Measurements from ENCODE around the gene LAMTOR2.

- TF ChIP-seq, protein P1, sequence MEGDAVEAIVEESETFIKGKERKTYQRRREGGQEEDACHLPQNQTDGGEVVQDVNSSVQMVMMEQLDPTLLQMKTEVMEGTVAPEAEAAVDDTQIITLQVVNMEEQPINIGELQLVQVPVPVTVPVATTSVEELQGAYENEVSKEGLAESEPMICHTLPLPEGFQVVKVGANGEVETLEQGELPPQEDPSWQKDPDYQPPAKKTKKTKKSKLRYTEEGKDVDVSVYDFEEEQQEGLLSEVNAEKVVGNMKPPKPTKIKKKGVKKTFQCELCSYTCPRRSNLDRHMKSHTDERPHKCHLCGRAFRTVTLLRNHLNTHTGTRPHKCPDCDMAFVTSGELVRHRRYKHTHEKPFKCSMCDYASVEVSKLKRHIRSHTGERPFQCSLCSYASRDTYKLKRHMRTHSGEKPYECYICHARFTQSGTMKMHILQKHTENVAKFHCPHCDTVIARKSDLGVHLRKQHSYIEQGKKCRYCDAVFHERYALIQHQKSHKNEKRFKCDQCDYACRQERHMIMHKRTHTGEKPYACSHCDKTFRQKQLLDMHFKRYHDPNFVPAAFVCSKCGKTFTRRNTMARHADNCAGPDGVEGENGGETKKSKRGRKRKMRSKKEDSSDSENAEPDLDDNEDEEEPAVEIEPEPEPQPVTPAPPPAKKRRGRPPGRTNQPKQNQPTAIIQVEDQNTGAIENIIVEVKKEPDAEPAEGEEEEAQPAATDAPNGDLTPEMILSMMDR (IDR thresholded peaks at IDR 0.05): no peak
- TF ChIP-seq POLR2A (IDR thresholded peaks at IDR 0.05): no peak
These were observed 49.6 kb upstream of the LAMTOR2 start for GRCh38 chr1:156004843-156005584.
